Measurements from ENCODE around the gene EIF4G1.

DNA sequence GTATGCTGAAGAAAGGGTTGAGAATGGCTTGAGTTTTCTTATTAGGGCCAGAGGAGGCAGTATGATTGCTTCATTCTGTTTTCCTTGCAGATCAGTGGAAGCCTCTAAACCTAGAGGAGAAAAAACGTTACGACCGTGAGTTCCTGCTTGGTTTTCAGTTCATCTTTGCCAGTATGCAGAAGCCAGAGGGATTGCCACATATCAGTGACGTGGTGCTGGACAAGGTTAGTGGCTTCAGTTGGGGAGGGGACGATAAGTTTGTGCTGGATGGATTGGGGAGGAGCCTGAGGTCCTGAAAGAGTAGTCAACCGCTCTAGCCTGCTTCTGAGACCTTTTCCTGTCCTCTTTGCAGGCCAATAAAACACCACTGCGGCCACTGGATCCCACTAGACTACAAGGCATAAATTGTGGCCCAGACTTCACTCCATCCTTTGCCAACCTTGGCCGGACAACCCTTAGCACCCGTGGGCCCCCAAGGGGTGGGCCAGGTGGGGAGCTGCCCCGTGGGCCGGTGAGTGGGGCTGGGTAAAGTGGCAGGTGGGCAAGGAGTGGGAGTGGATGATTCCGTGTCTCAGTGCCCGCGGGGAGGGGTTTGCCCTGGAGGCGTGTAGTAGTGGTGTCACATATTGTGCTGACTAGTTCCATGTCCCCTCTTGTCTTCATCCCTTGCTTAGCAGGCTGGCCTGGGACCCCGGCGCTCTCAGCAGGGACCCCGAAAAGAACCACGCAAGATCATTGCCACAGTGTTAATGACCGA, 8.5 kb downstream of the EIF4G1 start:
- TF ChIP-seq EZH2 (IDR thresholded peaks at IDR 0.05) (no peak), POLR2A (IDR thresholded peaks at IDR 0.05; ENCODE audit: borderline replicate concordance, extremely low read depth, insufficient read depth, insufficient read length) (no peak), CEBPB (IDR thresholded peaks at IDR 0.05; ENCODE audit: low read depth) (no peak), JUND (IDR thresholded peaks at IDR 0.05) (no peak), EZH2phosphoT487 (IDR thresholded peaks at IDR 0.05; ENCODE audit: borderline replicate concordance) (no peak), SP1 (IDR thresholded peaks at IDR 0.05; ENCODE audit: low read depth) (no peak), TCF7L2 (IDR thresholded peaks at IDR 0.05; ENCODE audit: borderline replicate concordance, extremely low read depth, insufficient read depth, insufficient read length) (no peak), POLR2AphosphoS5 (IDR thresholded peaks at IDR 0.05; ENCODE audit: low read depth, low read length) (no peak), SRF (IDR thresholded peaks at IDR 0.05; ENCODE audit: low read depth) (no peak), ZNF274 (IDR thresholded peaks at IDR 0.05; ENCODE audit: low read depth, low read length) (no peak), RAD21 (IDR thresholded peaks at IDR 0.05; ENCODE audit: low read depth) (no peak)
- TF ChIP-seq, protein P1, sequence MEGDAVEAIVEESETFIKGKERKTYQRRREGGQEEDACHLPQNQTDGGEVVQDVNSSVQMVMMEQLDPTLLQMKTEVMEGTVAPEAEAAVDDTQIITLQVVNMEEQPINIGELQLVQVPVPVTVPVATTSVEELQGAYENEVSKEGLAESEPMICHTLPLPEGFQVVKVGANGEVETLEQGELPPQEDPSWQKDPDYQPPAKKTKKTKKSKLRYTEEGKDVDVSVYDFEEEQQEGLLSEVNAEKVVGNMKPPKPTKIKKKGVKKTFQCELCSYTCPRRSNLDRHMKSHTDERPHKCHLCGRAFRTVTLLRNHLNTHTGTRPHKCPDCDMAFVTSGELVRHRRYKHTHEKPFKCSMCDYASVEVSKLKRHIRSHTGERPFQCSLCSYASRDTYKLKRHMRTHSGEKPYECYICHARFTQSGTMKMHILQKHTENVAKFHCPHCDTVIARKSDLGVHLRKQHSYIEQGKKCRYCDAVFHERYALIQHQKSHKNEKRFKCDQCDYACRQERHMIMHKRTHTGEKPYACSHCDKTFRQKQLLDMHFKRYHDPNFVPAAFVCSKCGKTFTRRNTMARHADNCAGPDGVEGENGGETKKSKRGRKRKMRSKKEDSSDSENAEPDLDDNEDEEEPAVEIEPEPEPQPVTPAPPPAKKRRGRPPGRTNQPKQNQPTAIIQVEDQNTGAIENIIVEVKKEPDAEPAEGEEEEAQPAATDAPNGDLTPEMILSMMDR (IDR thresholded peaks at IDR 0.05 in 2 of 3, conservative IDR thresholded peaks at IDR 0.05 in 1 of 3; ENCODE audit: borderline replicate concordance in 1 of 3, insufficient read depth in 1 of 3, low read depth in 2 of 3, low read length in 2 of 3) = no peak
- TF ChIP-seq, protein P2, sequence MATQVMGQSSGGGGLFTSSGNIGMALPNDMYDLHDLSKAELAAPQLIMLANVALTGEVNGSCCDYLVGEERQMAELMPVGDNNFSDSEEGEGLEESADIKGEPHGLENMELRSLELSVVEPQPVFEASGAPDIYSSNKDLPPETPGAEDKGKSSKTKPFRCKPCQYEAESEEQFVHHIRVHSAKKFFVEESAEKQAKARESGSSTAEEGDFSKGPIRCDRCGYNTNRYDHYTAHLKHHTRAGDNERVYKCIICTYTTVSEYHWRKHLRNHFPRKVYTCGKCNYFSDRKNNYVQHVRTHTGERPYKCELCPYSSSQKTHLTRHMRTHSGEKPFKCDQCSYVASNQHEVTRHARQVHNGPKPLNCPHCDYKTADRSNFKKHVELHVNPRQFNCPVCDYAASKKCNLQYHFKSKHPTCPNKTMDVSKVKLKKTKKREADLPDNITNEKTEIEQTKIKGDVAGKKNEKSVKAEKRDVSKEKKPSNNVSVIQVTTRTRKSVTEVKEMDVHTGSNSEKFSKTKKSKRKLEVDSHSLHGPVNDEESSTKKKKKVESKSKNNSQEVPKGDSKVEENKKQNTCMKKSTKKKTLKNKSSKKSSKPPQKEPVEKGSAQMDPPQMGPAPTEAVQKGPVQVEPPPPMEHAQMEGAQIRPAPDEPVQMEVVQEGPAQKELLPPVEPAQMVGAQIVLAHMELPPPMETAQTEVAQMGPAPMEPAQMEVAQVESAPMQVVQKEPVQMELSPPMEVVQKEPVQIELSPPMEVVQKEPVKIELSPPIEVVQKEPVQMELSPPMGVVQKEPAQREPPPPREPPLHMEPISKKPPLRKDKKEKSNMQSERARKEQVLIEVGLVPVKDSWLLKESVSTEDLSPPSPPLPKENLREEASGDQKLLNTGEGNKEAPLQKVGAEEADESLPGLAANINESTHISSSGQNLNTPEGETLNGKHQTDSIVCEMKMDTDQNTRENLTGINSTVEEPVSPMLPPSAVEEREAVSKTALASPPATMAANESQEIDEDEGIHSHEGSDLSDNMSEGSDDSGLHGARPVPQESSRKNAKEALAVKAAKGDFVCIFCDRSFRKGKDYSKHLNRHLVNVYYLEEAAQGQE (IDR thresholded peaks at IDR 0.05; ENCODE audit: low read depth) = no peak
- TF ChIP-seq, protein P3, sequence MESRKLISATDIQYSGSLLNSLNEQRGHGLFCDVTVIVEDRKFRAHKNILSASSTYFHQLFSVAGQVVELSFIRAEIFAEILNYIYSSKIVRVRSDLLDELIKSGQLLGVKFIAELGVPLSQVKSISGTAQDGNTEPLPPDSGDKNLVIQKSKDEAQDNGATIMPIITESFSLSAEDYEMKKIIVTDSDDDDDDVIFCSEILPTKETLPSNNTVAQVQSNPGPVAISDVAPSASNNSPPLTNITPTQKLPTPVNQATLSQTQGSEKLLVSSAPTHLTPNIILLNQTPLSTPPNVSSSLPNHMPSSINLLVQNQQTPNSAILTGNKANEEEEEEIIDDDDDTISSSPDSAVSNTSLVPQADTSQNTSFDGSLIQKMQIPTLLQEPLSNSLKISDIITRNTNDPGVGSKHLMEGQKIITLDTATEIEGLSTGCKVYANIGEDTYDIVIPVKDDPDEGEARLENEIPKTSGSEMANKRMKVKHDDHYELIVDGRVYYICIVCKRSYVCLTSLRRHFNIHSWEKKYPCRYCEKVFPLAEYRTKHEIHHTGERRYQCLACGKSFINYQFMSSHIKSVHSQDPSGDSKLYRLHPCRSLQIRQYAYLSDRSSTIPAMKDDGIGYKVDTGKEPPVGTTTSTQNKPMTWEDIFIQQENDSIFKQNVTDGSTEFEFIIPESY (IDR thresholded peaks at IDR 0.05; ENCODE audit: extremely low read depth, insufficient replicate concordance, low read length) = no peak

All from HCT116 (cell line).